IMR-90 (cell line): ENCODE results near the gene NPHP4.

Experiments used
- SMC3 ChIP-seq: fragments of 150-350 bp; IDR thresholded peaks from 2 replicates; pipeline ENCODE4 v1.6.1; 2016; ENCODE audit warnings: low read depth, mild to moderate bottlenecking, antibody characterized with exemption, low read length, moderate library complexity
- TF ChIP-seq, protein P1 (sequence below): conservative IDR thresholded peaks from 2 replicates; pipeline ENCODE4 v1.5.1; 2012; ENCODE audit warnings: mild to moderate bottlenecking, low read depth, low read length, improper control_type of control experiment

DNA sequence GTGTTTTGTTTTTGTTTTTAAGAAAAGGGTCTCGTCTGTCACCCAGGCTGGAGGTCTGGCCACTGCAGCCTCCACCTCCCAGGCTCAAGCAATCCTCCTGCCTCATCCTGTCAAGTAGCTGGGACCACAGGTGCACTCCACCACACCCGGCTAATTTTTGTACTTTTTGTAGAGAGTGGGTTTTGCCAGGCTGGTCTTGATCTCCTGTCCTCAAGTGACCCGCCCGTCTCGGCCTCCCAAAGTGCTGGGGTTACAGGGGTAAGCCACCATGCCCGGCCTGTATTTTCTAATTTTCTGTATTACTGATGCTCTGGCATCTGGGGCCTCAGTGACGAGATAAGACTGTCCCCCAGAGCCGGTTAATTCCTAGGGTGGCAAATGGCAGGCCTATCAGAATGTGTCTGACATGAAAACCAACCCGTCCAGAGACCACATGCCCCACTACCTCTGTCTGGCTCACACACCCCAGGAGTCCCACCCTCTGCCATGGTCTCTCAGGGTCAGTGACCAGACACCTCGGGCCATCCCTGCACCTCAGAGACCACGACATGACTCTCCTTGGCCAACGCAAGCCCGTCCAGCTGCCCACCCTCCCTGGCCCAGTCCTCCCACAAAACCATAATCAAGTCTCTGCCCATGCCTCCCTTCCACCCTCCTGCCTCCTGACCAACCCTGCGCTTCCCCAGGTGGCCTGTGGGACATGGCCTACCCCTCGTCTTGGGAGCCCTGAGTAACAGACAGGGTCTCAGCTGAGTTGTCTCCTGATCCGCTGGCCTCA, 12.5 kb downstream of the NPHP4 start:
- TF ChIP-seq, protein P1, sequence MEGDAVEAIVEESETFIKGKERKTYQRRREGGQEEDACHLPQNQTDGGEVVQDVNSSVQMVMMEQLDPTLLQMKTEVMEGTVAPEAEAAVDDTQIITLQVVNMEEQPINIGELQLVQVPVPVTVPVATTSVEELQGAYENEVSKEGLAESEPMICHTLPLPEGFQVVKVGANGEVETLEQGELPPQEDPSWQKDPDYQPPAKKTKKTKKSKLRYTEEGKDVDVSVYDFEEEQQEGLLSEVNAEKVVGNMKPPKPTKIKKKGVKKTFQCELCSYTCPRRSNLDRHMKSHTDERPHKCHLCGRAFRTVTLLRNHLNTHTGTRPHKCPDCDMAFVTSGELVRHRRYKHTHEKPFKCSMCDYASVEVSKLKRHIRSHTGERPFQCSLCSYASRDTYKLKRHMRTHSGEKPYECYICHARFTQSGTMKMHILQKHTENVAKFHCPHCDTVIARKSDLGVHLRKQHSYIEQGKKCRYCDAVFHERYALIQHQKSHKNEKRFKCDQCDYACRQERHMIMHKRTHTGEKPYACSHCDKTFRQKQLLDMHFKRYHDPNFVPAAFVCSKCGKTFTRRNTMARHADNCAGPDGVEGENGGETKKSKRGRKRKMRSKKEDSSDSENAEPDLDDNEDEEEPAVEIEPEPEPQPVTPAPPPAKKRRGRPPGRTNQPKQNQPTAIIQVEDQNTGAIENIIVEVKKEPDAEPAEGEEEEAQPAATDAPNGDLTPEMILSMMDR, result no peak
- no peak for TF ChIP-seq SMC3
